CD4-positive, alpha-beta T cell treated with Interleukin-1 beta for 1 hour (primary cell): ENCODE results near the gene SARM1.
A peak's percentile ranks its signal among the peaks of the same experiment; 100 is the strongest.

Experiments
- DNase-seq, 2 donors: peaks; one replicate each; pipeline ENCODE4 v3.0.0-alpha.2; 2020 to 2022

The SARM1 gene

DNA sequence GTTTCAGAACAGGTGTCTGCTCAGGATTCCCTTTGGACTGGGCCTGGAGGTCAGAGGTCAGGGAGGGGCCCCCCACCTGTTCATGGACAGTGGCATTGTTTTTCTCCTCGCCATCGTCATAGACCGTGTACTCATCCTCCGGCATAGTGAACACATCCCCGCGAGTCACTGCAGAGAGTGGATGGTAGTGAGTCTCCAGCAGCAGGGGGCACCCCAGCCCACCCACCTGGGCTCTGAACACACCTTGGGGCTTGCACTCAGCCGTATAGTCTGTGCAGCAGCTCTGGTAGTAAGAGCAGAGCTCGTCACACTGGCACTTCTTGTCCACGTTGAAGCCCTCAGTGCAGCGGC lies 1.8 kb upstream of the SARM1 start:
- DNase-seq: peak in 1 of 2 donors; percentile 5

DNA sequence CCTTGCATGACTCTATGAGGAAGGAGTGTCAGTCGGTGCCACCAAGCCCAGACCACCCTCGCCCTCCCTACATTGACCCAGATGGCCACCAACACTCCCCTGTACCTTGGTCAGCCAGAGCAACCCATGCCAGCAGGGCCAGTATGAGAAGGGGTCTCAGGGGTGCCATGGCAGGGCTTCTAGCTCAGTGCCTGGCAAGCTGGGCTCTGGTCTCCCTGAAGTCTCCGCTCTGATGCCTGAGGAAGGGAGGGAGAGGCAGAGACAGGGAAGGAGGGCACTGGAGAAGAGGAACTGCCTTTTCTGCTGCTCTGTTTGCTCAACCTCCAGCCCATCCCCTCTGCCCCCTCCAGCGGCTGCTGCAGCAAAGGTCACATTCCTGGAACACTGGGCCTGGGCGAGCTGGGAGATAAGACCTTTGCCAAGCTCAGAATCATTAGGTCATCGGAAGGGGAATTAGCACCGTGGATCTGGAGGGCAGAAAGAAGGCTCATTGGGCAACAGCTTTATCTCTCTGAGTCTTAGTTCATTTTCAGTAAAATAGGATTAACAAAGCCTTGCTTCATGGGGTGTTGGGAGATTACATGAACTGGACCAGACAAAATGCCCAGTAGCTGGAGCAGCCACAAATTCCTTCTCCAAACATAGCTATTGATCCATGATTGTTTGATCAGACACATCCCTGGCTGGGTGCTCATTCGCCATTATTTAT lies 1.3 kb upstream of the SARM1 start, which contains the start of gene VTN:
Gene VTN, minus strand, starts transcription at position 273 of the 709 bp plus-strand sequence. Its CDS starts 104 bp downstream, at position 169.
- DNase-seq: no peak

DNA sequence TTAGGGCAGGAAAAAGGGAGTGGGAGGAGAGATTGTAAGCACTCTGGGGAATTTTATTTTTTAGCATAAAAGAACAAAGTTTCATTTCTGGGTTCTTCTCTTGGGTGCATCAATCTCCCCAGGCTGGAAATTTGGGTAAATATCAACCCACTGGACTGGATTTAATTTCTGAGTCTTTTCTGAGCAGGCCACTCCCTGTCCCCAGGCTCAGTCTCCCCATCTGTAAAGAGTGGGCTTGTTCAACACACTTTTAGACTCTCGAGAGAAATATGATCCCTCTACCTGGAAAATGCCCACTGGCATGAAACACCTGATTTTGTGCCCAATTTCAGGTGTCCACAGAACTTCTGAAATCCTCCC lies 770 bp upstream of the SARM1 start:
- no peak for DNase-seq

DNA sequence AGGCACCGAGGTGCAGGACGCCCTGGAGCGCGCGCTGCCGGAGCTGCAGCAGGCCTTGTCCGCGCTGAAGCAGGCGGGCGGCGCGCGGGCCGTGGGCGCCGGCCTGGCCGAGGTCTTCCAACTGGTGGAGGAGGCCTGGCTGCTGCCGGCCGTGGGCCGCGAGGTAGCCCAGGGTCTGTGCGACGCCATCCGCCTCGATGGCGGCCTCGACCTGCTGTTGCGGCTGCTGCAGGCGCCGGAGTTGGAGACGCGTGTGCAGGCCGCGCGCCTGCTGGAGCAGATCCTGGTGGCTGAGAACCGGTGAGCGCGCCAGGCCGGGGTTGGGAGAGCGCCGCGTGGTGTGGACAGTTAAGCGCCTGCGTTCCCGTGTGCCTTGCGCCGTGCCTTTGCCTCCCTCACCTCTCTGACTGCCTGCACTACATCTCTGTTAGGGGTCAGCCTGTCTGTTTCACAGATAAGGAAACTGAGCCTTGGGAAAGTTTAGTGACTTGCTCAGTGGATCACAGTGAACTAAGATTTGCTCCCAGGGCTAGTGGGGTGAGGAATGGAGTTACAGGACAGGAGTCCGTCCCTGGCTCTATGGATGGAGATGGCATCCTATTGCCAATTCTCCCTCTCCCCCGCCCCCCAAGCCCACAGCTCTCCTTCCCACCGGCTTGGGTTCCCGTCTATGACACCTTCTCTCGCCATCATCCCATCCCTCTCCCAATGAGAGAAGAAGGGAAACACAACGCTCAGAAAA lies 880 bp downstream of the SARM1 start:
- no peak for DNase-seq

DNA sequence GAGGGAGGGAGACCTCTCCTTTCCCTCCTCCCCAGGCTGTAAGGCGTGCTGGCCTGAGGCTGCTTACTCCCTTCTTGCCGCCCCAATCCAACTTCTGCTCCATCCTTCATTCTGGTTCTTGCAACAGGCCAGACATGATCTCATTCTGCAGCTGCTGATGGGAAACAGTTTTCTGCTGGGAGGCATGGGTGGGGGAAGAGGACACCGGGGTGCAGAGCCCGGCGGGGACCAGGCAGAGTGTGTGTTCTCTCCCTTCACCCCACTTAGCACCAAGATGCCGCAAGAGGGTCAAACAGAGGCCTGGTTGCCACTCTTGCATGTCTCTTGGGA lies 1.4 kb downstream of the SARM1 start:
- no peak for DNase-seq

DNA sequence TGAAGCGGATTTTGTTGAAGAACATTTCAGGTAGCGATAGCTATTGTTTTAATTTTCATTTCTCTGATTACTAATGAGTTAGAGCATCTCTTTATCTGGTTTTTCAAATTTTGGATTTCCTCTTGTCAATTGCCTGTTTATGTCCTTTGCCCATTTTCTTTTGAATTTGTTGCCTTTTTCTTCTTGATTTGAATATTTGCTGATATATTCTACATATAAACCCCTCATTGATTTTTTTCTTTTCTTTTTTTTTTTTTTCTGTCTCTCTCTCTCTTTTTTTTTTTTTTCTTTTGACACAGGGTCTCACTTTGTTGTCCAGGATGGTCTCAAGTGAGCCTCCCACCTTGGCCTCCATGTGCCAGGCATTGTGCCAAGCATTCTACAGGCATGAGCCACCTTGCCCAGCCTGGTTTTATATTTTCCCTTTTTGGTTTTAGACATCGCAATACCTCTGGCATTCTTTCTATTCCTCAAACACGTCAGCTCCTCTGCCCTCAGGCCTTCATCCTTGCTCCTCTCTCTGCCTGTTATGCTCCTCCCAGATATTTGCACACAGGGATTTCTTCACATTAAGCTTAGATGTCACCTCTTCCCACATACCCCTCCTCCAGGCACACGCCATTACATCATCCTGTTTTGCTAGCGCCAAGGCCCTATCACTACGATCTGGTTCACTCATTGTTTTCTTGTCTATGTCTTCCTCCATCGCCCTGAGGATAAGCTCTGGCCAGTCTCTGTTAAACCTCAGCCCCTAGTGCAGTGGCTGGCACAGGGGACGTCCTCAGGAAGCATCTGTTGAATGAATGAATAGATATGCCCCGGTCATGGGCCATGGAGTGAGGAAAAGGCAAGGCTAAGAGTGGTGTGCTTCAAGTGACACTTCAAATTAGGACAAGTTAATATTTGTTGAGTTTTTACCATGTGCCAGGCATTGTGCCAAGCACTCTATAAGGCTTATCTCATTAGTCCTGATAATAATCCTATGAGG lies 8.6 kb downstream of the SARM1 start:
- no peak for DNase-seq

DNA sequence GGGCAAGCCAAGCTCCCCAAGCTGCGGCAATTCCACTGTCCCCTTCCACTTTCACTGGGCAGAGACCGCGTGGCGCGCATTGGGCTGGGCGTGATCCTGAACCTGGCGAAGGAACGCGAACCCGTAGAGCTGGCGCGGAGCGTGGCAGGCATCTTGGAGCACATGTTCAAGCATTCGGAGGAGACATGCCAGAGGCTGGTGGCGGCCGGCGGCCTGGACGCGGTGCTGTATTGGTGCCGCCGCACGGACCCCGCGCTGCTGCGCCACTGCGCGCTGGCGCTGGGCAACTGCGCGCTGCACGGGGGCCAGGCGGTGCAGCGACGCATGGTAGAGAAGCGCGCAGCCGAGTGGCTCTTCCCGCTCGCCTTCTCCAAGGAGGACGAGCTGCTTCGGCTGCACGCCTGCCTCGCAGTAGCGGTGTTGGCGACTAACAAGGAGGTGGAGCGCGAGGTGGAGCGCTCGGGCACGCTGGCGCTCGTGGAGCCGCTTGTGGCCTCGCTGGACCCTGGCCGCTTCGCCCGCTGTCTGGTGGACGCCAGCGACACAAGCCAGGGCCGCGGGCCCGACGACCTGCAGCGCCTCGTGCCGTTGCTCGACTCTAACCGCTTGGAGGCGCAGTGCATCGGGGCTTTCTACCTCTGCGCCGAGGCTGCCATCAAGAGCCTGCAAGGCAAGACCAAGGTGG lies 9.8 kb downstream of the SARM1 start:
- no peak for DNase-seq

DNA sequence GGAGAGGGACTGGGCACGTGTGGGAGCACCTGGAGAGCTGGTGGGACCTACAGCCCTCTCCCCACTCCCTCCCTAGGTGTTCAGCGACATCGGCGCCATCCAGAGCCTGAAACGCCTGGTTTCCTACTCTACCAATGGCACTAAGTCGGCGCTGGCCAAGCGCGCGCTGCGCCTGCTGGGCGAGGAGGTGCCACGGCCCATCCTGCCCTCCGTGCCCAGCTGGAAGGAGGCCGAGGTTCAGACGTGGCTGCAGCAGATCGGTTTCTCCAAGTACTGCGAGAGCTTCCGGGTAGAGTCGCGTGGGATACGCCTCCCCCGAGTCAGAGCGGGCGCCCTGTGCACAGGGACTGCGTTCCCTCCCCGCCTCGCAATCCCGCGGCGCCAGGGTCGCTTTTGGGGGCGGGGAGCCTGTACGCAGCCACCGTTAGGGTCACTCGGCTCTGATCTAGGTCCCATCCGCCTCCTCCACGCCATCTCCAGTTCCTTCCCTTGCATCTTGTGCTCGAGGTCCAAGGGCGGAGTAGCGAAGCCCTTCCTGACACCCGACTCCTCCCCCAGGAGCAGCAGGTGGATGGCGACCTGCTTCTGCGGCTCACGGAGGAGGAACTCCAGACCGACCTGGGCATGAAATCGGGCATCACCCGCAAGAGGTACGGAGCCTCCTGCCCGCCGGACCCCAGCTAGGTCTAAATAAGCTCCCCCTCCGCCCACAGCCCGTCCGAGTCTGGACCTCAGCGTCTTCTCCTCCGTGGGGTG lies 13.0 kb downstream of the SARM1 start:
- peak; percentile 48 to 59 for DNase-seq

DNA sequence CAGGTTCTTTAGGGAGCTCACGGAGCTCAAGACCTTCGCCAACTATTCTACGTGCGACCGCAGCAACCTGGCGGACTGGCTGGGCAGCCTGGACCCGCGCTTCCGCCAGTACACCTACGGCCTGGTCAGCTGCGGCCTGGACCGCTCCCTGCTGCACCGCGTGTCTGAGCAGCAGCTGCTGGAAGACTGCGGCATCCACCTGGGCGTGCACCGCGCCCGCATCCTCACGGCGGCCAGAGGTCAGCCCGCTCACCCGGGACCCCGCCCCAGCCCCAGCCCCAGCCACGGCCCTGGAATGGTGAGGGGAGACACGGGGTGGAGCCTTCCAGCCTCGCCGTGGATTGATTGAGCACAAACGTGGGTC lies 13.5 kb downstream of the SARM1 start:
- DNase-seq: no peak

DNA sequence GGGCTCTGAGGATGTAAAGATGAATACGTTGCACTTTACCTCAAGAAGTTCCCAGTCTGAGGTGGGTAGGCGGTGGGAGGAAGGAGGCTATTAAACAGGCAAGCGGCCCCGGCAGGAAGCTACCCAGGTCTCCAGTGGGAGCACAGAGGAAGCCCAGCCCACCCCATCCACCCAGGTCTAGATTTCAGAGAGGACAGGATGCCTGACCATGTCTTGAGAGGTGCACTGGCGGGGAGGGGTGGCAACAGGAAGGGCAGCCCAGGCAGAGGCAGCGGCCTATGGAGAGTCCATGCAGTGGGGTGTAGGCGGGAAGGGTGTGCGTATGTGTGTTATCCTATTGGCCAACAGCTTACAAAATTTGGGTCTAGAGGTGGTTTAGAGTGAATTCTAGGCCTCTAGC lies 13.9 kb downstream of the SARM1 start:
- no peak for DNase-seq

DNA sequence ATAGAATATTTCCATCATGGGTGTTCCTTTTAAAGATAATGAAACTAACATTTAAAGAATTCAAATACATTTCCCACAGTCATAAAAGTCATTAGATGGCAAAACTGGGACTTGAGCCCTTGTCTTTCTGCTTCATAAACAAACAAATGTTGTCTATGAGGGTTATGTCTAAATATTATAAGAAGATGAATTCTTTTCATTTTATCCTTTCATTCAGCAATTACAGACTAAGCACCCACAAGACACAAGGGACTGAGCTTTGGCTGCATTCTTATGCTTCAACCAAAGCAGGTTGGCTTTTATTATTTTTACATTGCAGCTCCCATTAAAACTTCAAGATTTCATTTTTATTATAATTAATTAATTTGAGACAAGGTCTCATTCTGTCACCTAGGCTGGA lies 14.9 kb downstream of the SARM1 start:
- DNase-seq: no peak

DNA sequence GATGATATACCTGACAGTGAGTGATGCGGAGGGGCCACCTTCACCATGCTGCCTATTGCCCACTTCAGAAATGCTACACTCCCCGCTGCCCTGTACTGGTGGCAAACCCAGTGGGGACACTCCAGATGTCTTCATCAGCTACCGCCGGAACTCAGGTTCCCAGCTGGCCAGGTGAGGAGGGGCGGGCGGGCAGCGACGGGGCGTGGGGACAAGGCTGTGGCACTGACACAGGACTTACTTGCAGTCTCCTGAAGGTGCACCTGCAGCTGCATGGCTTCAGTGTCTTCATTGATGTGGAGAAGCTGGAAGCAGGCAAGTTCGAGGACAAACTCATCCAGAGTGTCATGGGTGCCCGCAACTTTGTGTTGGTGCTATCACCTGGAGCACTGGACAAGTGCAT lies 16.6 kb downstream of the SARM1 start:
- DNase-seq: no peak

DNA sequence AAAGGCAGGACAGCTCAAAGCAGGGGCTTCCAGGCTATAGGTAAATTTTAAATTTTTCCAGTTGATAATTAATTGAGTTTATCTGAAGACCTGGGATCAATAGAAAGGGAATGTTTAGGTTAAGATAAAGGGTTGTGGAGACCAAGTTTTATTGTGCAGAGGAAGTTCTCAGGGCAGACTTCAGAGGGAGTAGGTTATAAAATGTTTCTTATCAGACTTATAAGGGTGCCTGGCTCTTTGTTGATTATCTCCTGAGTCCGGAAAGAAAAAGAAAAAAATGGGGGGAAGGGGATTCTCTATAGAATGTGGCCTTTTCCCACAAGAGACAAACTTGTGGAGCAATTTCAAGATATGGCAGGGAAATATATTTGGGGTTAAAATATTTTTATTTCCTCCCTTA lies 18.6 kb downstream of the SARM1 start:
- no peak for DNase-seq

DNA sequence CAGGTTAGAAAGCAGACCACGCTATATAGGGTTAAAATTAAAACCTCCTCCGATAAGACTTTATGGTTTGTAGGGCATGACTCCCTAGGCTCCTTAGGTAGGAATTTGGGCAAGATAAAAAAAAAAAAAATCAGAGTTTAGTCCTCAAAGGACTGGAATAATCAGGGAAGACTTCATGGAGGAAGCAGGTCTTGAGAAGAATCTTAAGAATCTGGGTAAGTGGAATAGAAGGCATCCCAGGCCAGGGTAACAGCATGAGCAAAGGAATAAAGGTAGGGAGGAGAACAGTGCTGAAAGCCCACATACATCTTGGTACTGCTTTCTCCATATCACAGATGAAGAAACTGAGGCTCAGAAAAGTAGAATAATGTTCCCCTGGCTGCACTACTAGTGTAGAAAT lies 19.1 kb downstream of the SARM1 start:
- no peak for DNase-seq

DNA sequence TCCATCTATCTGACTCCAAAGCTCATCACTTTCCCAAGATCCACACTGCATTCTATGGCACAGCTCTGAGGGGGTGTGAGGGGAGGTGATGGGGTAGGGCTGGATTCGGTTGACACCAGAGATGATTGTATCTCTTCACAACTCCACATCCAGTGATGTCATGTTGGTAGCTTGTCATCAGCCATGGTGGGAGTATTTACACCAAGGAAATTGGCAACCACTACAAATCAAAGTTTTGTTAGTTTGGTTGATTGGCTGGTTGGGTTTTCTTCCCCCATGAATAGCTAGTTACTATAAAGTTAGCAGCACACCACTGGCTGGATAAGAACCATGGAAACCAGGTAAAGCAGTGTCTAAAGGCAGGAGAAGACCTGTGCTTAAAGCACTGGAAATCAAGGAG lies 19.5 kb downstream of the SARM1 start:
- DNase-seq: no peak

DNA sequence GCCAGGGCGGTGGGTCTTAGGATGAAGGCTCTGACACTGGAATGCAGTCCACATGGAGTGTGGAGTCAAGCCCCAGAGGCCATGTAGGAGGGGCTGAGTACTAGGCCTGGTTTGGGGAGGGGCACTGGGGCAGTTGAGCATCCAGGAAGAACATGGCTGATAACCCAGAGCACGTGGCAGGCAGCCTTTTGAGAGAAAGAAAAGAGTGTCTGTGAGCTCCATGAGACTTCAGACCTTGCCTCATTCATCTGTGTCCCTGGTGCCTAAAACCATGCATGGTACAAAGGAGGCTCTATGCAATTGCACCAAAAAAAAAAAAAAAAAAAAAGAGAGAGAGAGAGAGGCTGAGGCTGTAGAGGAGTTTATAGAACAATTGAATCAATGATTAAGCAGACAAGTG lies 19.9 kb downstream of the SARM1 start:
- no peak for DNase-seq

DNA sequence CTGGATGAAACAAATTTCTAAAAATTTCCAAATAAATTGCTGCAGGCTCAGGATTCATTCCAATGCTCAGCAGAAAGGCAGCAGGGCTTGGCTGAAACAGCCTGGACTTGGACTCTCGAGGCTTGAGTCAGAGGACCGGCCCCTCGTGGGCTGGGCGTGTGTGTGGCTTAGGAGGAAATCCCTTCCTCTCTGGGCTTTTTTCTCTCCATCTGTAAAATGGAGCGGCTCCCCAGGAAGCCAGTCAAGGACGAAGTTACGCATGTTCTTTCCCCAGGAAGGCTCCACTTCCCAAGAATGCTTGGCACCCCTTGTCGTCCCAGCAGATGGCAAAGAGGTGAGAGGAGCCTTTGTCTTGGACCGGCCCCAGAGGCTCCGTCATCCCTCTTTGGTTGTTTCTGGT lies 21.0 kb downstream of the SARM1 start:
- no peak for DNase-seq

DNA sequence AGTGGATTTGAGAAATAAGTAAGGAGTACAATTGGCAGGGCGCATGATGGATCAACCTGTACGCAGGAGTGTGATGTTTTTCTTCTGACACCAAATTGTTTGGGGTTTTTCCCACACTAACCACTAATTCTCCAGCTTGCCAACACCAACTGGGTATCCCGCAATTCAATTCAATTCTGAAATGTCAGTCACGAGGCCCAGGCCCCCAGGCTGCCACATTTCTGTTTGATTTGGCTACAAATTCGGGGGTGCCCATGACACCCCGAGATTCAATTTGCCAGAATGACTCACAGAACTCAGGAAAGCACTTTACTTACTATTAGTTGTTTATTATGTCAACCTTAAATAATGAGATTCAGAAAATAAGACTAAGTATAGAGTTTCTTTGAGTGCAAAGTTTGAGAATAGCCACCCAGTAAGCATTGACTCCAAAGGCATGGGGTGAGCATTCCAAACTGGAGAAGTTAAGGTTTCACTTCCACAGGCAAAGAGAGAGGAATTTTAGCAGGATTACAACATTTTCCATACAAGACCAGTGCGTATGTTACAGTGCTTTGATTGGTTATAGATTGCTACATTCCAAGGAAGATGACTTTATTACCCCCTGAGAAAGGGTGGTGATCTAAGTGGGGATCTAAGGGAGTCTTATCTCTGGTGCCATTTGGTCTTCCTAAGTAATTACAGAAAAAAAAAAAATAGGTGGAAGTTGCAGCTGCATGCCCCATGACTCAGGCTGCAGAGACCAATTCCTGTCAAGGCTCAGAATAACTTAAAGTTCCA lies 23.0 kb downstream of the SARM1 start:
- no peak for DNase-seq

DNA sequence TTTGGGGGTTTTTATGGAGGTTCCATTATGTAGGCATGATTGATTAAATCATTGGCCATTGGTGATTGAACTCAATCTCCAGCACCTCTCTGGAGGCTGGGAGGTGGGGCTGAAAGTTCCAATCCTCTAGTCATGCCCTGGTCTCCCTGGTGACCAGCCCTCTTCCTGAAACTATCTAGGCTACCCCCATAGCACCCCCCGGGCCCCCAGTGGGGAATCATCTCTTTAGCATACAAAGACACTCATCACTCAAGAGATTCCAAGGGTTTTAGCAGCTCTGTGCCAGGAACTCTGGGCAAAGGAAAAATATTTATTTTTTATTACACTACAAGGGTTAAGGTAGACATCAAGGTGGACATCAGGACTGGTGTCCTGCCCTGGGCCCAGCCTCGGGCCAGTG lies 23.9 kb downstream of the SARM1 start:
- DNase-seq: no peak

DNA sequence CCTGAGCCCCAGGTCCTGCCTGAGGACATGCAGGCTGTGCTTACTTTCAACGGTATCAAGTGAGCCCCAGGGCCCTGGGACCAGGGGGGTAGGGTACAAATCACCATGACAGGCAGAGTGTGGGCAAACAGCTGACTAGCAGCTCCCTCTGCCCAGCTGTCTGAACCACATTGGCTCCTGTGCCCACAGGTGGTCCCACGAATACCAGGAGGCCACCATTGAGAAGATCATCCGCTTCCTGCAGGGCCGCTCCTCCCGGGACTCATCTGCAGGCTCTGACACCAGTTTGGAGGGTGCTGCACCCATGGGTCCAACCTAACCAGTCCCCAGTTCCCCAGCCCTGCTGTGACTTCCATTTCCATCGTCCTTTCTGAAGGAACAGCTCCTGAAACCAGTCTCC lies 24.5 kb downstream of the SARM1 start:
- DNase-seq: no peak

DNA sequence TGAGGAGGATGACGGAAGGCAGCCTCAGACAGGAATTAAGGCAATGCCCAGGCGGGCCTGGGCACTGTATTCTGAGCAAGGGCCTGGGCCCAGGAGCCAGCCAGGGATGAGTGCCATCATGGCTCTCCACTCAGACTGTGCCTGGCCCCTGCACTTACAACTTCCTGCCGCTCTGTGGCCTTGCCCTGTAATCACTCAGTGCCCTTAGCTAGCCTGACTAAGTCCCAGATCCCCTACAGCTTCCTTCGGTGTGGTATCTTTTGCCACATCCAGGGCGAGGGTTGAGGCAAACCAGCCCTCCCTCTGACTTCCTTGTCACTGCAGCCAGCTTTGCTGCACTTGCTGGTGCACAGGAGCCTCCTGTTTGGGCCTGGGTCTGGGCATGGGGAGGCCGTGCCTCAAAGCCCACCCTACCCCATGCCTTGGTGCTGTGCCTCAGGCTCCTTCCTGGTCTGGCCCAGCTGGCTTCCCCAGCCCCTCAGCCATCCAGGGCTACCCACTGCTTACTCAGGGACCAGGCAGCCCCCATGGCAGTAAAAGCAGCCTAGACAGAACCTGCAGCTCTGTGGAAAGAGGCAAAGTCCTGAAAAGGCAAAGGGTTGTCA lies 25.2 kb downstream of the SARM1 start:
- DNase-seq: no peak
